OCI-LY3 (cell line): ENCODE data around the gene CNRIP1.

ENCODE experiments used
- CTCF ChIP-seq: fragments of 200-600, 300-600 bp; sonication (generic); IDR thresholded peaks from 2 replicates; pipeline ENCODE4 v1.5.1; 2014; ENCODE audit warnings: antibody characterized with exemption, low read length, low read depth
- EZH2phosphoT487 ChIP-seq: fragments of 200-600 bp; shearing (Covaris generic); IDR thresholded peaks from 2 replicates; pipeline ENCODE4 v1.6.1; 2018; ENCODE audit warnings: antibody characterized with exemption, mixed run types, low read depth

DNA sequence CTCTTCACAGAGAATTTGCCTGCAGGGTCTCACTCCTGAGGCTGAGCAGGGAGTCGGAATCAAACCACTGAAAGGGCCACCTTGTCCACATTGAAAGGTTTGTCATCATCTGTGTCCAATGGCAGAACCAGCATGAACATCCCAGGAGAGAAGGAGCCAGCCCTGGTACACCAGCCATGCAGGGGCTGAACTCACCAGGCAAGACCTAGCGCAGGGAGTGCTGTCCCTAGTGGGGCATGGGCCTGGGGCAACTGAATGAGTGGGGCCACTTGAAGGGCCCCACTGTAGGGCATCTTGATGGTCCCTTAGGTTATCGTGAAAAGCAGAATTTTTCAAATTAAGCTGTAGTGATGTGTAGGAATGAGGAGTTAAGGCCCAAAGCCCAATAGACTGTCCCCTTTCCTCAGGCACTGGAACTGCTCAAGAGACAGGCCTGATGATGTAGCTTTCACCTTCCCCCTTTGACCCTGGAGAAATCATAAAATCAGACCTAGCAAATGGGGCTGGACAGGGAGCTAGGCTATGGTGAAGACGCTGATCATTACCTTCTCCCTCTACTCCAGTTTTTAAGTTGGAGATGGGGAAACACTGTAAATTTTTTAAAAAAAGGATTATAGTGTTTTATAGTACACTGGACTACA, 37.0 kb upstream of the CNRIP1 start:
- TF ChIP-seq CTCF = no peak
- TF ChIP-seq EZH2phosphoT487 = no peak
